Measurements from ENCODE around the gene TMEM167A.

Gene TMEM167A, protein sequence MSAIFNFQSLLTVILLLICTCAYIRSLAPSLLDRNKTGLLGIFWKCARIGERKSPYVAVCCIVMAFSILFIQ

DNA sequence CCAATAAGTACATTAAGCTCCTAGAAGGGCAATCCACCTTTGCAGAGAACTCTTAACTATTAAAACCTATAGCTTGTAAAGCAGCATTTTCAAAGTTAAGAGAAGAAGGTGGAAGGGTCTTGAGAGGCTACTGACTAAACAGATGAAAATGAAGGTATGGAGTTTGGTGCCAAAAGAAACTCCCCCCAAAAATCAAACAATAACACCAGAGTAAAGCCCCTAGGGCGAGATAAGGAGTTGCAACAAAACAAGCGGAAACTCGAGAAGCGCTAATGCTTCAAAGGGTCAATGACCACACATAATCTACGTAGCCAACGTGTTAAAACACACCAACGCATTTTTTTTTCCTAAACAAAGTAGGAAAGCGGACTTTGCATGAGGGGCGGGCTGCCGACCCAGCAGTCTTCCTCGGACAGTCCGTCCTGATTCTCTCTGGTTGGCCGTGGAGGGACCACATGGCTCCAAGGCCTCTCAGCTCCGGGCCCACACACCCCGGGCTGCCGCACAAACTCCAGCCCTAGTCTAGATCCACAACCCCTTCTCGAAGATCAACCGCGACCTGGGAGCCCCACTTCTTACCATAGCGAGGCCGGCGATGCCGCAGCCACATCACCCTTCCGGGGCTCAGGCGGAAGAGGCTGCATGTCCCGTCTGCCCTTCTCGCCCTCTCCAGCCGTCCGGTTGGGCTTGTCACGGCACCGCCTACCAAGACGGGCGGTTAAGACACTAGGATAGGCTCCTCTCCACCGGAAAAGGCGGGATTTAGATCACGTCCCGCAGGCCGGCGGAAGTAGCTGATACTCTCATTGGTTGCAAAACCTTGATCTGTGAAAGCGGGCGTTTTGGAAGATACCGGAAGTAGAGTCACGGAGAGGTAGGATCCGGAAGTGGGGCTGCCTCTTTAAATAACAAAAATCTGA lies at the start of gene TMEM167A, which contains the start of gene XRCC4:
Gene TMEM167A (minus strand): TSS at position 653 of the 920 bp plus-strand sequence. CDS start 71 bp downstream, at position 582.
Gene XRCC4 (plus strand): TSS at position 806 of the 920 bp plus-strand sequence. CDS start 27,373 bp downstream, outside the sequence.
- H3K9ac ChIP-seq (ENCODE audit: low read length) = peak within 1 kb of the TSS; percentile 90
- peak within 1 kb of the TSS; percentile 82 to 100 for H3K4me3 ChIP-seq (ENCODE audit: low read depth in 1 of 2, low read length in 2 of 2)
- no peaks in the 10 kb centered on the region for H3K9me3 ChIP-seq (ENCODE audit: low read length)
- peak within 1 kb of the TSS; percentile 89 for H3K27ac ChIP-seq (ENCODE audit: low read depth, low read length)
- peaks cover 23% of the 10 kb centered on the region for H3K4me1 ChIP-seq (ENCODE audit: insufficient read depth, low read length)
- no peaks in the 10 kb centered on the region for H3K27me3 ChIP-seq (ENCODE audit: control insufficient read depth in 1 of 2, insufficient read depth in 2 of 2, low read length in 2 of 2)
- no peaks in the 10 kb centered on the region for H3K36me3 ChIP-seq (ENCODE audit: insufficient read depth, low read length)

DNA sequence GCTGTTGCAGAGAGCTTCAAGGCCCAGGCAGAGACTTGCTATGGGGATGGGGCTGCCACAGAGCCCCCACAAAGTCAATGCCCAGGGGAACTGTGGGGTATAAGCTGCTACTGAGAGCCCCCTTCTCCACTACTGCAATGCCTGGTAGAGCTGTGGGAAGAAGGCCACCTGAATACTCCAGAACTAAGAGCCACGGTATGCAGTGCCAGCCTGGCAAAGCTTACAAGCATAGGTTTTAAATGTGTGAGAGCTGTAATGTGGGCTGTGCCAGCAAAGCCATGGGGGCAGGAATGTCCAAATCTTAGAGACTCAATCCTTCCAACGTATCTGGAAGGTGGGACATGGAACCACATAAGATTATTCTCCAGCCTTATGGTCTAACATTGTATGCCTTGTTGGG lies 49.3 kb upstream of the TMEM167A start:
- Histone ChIP-seq H3K36me3 (ENCODE audit: insufficient read depth, low read length) (no peaks in the 10 kb centered on the region), H3K27me3 (ENCODE audit: control insufficient read depth in 1 of 2, insufficient read depth in 2 of 2, low read length in 2 of 2) (no peaks in the 10 kb centered on the region), H3K4me1 (ENCODE audit: insufficient read depth, low read length) (no peaks in the 10 kb centered on the region), H3K9ac (ENCODE audit: low read length) (no peak overlapping the region), H3K4me3 (ENCODE audit: low read depth in 1 of 2, low read length in 2 of 2) (no peak overlapping the region), H3K27ac (ENCODE audit: low read depth, low read length) (no peak overlapping the region), H3K9me3 (ENCODE audit: low read length) (no peaks in the 10 kb centered on the region)

DNA sequence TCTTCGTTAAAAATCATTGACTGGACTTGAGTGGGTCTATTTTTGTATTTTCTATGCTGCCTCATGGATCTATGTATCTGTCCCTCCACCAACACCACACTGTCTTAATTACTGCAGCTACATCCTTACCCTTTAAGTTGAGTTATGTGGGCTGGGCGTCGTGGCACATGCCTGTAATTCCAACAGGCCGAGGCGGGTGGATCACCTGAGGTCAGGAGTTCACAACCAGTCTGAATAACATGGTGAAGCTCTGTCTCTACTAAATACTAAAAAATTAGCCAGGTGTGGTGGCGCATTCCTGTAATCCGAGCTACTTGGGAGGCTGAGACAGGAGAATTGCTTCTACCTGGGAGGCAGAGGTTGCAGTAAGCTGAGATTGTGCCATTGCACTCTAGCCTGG lies 48.4 kb upstream of the TMEM167A start:
- H3K27ac ChIP-seq (ENCODE audit: low read depth, low read length) = no peak overlapping the region
- H3K9me3 ChIP-seq (ENCODE audit: low read length) = no peaks in the 10 kb centered on the region

DNA sequence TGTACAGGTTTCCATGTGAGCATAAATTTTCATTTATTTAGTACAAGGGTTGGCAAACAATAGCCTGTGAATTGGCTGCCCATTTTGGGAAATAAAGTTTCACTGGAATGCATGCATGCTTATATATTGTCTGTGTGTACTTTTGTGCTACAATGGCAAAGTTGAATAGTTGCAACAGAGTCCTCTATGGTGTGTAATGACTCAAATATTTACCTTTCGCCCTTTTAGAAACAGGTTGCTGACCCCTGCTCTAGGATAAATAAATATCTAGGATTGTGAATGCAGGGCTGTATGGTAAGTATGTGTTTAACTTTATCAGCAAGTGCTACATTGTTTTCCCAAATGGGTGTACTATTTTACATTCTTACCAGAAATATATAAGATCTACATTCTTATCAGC lies 47.4 kb upstream of the TMEM167A start:
- Histone ChIP-seq H3K4me1 (ENCODE audit: insufficient read depth, low read length) (no peaks in the 10 kb centered on the region), H3K27me3 (ENCODE audit: control insufficient read depth in 1 of 2, insufficient read depth in 2 of 2, low read length in 2 of 2) (no peaks in the 10 kb centered on the region), H3K4me3 (ENCODE audit: low read depth in 1 of 2, low read length in 2 of 2) (no peak overlapping the region), H3K9me3 (ENCODE audit: low read length) (no peaks in the 10 kb centered on the region), H3K9ac (ENCODE audit: low read length) (no peak overlapping the region), H3K36me3 (ENCODE audit: insufficient read depth, low read length) (no peaks in the 10 kb centered on the region), H3K27ac (ENCODE audit: low read depth, low read length) (no peak overlapping the region)

More for the DNA sequence above, 48.4 kb upstream of the TMEM167A start:
- Histone ChIP-seq H3K4me3 (ENCODE audit: low read depth in 1 of 2, low read length in 2 of 2) (no peak overlapping the region), H3K4me1 (ENCODE audit: insufficient read depth, low read length) (no peaks in the 10 kb centered on the region), H3K9ac (ENCODE audit: low read length) (no peak overlapping the region), H3K27me3 (ENCODE audit: control insufficient read depth in 1 of 2, insufficient read depth in 2 of 2, low read length in 2 of 2) (no peaks in the 10 kb centered on the region), H3K36me3 (ENCODE audit: insufficient read depth, low read length) (no peaks in the 10 kb centered on the region)

DNA sequence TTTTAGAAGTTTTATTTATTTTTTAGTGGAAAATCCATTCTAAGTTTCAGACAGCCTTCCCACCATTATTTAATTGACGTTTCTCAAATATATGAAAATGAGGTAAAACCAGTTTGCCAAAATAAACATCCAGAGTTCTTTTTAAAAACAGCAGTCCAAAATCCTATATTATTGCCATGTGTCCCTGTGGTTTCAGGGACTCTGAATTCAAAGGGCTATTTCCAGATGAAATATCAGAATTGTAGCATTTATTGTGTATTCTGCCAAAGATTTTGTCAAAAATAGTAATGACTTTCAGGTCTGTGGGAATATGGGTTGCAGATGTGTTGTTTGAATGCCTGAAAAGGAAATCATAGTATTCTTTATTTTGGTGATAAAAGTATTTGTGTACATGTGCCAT lies 41.8 kb upstream of the TMEM167A start:
- Histone ChIP-seq H3K4me1 (ENCODE audit: insufficient read depth, low read length) (no peaks in the 10 kb centered on the region), H3K9ac (ENCODE audit: low read length) (no peak overlapping the region), H3K4me3 (ENCODE audit: low read depth in 1 of 2, low read length in 2 of 2) (no peak overlapping the region), H3K9me3 (ENCODE audit: low read length) (peaks cover 3% of the 10 kb centered on the region), H3K36me3 (ENCODE audit: insufficient read depth, low read length) (no peaks in the 10 kb centered on the region), H3K27ac (ENCODE audit: low read depth, low read length) (no peak overlapping the region), H3K27me3 (ENCODE audit: control insufficient read depth in 1 of 2, insufficient read depth in 2 of 2, low read length in 2 of 2) (no peaks in the 10 kb centered on the region)

DNA sequence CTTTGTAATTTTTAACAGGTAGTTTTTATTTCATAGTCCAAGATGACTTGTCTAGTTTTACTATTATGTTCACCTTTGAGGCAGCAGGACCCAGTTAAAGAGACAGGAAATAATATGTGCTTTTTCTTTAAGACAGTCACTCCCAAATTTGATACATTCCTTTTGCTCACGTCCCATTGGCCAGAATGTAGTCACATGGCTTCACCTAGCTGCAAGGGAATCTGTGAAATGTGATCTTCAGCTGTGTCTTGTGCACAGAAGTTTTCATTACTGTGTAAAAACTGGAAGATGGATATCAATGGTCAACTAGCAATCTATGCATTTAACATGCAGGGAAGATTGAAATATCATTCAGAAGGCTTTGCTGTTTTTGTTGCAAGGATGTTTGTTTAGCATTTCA lies 41.3 kb upstream of the TMEM167A start:
- Histone ChIP-seq H3K27me3 (ENCODE audit: control insufficient read depth in 1 of 2, insufficient read depth in 2 of 2, low read length in 2 of 2) (no peaks in the 10 kb centered on the region), H3K4me3 (ENCODE audit: low read depth in 1 of 2, low read length in 2 of 2) (no peak overlapping the region), H3K9me3 (ENCODE audit: low read length) (peaks cover 3% of the 10 kb centered on the region), H3K36me3 (ENCODE audit: insufficient read depth, low read length) (no peaks in the 10 kb centered on the region), H3K4me1 (ENCODE audit: insufficient read depth, low read length) (no peaks in the 10 kb centered on the region), H3K9ac (ENCODE audit: low read length) (no peak overlapping the region), H3K27ac (ENCODE audit: low read depth, low read length) (no peak overlapping the region)

DNA sequence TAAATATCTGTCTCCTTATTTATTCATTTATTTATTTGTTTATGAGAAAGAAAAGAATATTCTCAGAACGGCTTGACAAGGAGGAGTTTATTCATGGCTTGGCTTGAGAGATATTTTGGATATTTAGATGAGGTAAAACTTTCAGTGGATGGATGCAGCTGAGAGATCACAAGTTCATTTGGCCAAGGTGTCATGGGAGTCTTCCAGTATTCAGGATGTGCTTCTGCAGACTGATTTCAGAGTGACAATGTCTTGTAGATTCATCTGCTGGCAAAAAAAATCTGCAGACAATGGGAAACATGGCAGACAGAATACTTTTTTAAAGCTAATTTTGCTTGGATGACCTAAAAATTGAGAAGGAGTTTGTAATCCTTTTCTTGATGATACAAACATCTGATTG lies 38.6 kb upstream of the TMEM167A start:
- no peak overlapping the region for H3K27ac ChIP-seq (ENCODE audit: low read depth, low read length)
- H3K36me3 ChIP-seq (ENCODE audit: insufficient read depth, low read length) = no peaks in the 10 kb centered on the region
- no peak overlapping the region for H3K4me3 ChIP-seq (ENCODE audit: low read depth in 1 of 2, low read length in 2 of 2)
- H3K4me1 ChIP-seq (ENCODE audit: insufficient read depth, low read length) = no peaks in the 10 kb centered on the region
- no peak overlapping the region for H3K9ac ChIP-seq (ENCODE audit: low read length)
- H3K27me3 ChIP-seq (ENCODE audit: control insufficient read depth in 1 of 2, insufficient read depth in 2 of 2, low read length in 2 of 2) = no peaks in the 10 kb centered on the region
- peaks cover 3% of the 10 kb centered on the region for H3K9me3 ChIP-seq (ENCODE audit: low read length)

DNA sequence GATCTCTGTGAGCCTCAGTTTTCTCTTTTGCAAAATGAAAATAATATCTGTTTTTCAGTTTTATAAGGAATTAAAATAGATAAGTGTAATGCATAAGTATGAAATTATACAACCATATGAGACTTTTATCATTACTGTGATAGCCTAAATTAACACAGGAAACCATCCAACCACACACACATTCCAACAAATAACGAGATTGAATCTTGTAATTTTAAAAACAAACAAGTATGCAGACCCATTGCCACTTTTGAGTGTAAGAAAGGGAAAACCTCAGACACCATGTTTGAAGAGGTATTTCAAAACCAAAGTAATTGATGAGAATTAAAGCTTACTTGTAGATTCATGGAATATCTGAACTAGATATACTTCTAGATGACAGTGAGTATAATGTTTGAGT lies 32.2 kb upstream of the TMEM167A start:
- Histone ChIP-seq H3K27ac (ENCODE audit: low read depth, low read length) (no peak overlapping the region), H3K9me3 (ENCODE audit: low read length) (no peaks in the 10 kb centered on the region), H3K4me1 (ENCODE audit: insufficient read depth, low read length) (no peaks in the 10 kb centered on the region), H3K9ac (ENCODE audit: low read length) (no peak overlapping the region), H3K4me3 (ENCODE audit: low read depth in 1 of 2, low read length in 2 of 2) (no peak overlapping the region), H3K27me3 (ENCODE audit: control insufficient read depth in 1 of 2, insufficient read depth in 2 of 2, low read length in 2 of 2) (no peaks in the 10 kb centered on the region), H3K36me3 (ENCODE audit: insufficient read depth, low read length) (no peaks in the 10 kb centered on the region)

DNA sequence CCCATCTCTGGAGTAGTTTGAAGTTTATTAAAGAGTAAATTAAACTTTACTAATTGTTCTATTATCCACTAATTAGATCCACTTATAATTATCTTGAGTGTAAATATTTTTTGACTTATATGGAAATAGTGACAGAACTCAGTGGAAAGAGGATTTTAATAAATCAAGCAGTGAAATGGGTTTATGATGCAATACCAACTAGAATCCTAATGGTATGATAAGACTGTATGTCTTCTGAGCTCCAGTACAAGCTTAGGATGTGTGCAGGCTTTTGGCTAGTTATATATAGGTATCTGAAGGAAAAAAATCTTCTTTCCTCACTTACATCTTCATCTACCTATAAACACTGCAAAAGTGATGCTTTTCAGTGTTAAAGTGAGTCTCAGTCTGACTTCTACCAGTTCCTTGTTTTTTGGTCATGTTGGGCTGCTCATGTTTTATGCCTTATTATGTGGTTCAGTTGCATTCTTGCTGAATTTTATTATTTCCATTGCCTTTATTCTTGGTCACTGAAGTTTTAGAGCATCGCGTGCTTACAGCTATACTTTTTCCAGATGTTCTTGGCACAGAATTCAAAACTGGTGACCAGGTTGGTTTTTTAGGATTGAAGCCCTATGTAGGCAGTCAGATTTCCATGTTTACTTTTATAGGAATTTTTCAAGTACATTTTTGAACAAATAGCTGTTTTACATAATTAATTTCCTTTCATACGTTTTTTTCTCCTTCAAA lies 30.7 kb upstream of the TMEM167A start:
- Histone ChIP-seq H3K27ac (ENCODE audit: low read depth, low read length) (no peak overlapping the region), H3K4me3 (ENCODE audit: low read depth in 1 of 2, low read length in 2 of 2) (no peak overlapping the region), H3K9ac (ENCODE audit: low read length) (no peak overlapping the region), H3K4me1 (ENCODE audit: insufficient read depth, low read length) (no peaks in the 10 kb centered on the region), H3K27me3 (ENCODE audit: control insufficient read depth in 1 of 2, insufficient read depth in 2 of 2, low read length in 2 of 2) (no peaks in the 10 kb centered on the region), H3K9me3 (ENCODE audit: low read length) (no peaks in the 10 kb centered on the region), H3K36me3 (ENCODE audit: insufficient read depth, low read length) (no peaks in the 10 kb centered on the region)

DNA sequence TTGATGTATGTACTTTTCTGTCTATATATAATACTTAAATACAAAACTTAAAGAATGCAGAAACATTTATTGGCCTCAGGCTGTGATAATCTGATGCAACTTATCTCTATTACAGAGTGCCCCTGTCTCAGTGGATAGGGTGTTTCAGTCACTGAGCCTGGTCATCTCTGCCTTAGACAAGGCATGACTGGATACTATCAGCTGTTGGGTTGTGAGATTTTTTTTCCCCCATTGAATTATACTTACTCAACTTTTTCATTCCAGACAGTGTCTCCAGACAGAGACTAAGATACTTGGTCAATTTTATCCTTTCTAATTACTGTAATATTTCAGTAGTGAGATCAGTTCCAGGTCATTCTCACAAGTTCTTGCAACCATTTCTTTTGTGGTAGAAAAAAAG lies 26.8 kb upstream of the TMEM167A start:
- Histone ChIP-seq H3K27me3 (ENCODE audit: control insufficient read depth in 1 of 2, insufficient read depth in 2 of 2, low read length in 2 of 2) (no peaks in the 10 kb centered on the region), H3K9me3 (ENCODE audit: low read length) (no peaks in the 10 kb centered on the region), H3K36me3 (ENCODE audit: insufficient read depth, low read length) (no peaks in the 10 kb centered on the region), H3K9ac (ENCODE audit: low read length) (no peak overlapping the region), H3K27ac (ENCODE audit: low read depth, low read length) (no peak overlapping the region), H3K4me3 (ENCODE audit: low read depth in 1 of 2, low read length in 2 of 2) (no peak overlapping the region), H3K4me1 (ENCODE audit: insufficient read depth, low read length) (no peaks in the 10 kb centered on the region)

DNA sequence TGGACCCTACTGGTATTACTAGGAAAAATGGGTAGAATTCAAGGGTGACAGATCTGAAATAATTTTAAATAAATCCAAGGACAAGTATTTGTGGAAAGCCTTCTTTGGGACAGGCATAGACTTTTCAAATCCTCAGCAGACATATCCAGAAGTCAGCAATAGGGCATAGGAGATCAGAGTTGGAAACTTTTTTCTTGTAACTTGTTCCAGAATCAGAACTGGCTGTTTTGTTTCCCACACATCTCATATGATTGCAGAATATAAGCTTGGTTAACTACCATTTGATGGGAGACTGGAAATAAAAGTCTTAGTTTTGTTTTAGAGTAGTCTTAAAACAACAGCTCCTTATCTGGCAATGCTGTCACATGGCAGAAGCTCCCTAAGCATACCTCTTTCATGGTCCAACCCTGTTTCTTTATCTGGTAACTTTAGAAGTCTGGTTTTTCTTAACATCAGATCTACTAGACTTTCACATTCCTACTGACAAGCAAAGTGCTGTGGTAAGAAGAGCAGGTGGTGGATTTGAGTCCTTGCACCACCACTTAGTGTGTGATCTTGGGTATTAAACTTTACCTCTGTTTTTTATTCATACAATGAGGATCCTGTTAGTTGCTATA lies 25.3 kb upstream of the TMEM167A start:
- Histone ChIP-seq H3K27me3 (ENCODE audit: control insufficient read depth in 1 of 2, insufficient read depth in 2 of 2, low read length in 2 of 2) (no peaks in the 10 kb centered on the region), H3K27ac (ENCODE audit: low read depth, low read length) (no peak overlapping the region), H3K9me3 (ENCODE audit: low read length) (no peaks in the 10 kb centered on the region), H3K4me3 (ENCODE audit: low read depth in 1 of 2, low read length in 2 of 2) (no peak overlapping the region), H3K4me1 (ENCODE audit: insufficient read depth, low read length) (no peaks in the 10 kb centered on the region), H3K9ac (ENCODE audit: low read length) (no peak overlapping the region), H3K36me3 (ENCODE audit: insufficient read depth, low read length) (no peaks in the 10 kb centered on the region)

Data from muscle layer of colon (tissue), 2 donors.